ENCODE data around the gene SHKBP1.
A peak's percentile ranks its signal among the peaks of the same experiment; 100 is the strongest.
"Not testable (repeated sequence)": the region's sequence is repeated elsewhere in the genome, so short reads cannot be mapped to it uniquely, and the experiment has no call there.

Gene SHKBP1

DNA sequence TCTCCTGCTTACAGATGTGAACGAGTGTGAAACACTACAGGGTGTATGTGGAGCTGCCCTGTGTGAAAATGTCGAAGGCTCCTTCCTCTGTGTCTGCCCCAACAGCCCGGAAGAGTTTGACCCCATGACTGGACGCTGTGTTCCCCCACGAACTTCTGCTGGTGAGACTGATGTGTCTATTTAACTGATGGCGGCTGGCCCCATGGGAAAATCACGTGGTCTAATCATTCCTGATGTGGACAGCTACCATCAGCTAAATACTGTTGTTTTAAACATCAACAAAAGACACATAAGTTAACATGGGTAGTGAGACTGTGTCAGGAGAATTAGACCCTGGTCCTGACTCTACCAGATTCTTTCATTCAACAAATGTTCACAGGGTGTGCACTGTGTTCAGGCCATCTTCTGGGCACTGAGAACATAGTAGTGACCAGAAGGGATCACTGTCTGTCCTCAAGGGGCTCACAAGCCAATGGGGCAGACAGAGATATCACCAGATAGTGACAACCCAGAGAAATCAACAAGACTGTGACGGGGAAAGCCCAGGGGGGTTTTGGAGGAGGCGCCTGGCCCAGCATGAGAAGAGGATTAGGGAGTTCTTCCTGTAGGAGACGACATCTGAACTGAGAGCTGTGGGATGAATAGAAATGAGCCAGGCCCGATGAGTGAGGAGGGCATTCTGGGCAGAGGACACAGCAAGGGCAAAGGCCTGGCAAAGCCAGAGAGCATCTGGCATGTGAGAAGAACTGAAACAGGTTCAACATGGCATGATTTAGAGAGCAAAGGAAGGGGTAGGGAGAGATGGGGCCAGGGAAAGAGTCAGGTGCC is 42.9 kb downstream of the SHKBP1 start:
- DNase-seq = no peak

DNA sequence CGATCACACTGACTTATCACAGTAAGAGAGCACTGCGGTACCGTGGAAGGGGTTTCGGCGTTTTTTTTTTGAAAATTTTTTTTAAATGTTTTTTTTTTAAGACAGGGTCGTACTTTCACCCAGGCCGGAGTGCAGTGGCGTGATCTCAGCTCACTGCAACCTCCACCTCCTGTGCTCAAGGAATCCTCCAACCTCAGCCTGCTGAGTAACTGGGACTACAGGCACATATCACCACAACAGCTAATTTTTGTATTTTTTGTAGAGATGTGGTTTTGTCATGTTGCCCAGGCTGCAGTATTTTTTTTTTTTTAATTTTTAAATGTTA is 43.5 kb downstream of the SHKBP1 start:
- DNase-seq = no peak

DNA sequence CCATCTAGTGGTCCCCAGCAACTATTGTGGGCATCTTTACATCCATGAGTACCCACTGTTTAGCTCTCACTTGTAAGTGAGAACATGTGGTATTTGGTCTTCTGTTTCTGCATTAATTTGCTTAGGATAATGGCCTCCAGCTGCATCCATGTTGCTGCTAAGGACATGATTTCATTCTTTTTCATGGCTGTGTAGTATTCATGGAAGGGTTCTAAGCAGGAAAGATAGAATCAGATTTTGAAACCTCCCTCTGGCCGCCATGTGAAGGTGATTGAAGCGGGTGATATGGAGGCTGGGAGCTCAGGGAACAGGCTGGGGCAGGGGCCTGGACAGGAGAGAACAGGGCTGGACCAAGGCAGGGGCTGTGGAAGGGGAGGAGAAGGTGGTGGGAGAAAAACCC is 44.6 kb downstream of the SHKBP1 start:
- no peak for DNase-seq

DNA sequence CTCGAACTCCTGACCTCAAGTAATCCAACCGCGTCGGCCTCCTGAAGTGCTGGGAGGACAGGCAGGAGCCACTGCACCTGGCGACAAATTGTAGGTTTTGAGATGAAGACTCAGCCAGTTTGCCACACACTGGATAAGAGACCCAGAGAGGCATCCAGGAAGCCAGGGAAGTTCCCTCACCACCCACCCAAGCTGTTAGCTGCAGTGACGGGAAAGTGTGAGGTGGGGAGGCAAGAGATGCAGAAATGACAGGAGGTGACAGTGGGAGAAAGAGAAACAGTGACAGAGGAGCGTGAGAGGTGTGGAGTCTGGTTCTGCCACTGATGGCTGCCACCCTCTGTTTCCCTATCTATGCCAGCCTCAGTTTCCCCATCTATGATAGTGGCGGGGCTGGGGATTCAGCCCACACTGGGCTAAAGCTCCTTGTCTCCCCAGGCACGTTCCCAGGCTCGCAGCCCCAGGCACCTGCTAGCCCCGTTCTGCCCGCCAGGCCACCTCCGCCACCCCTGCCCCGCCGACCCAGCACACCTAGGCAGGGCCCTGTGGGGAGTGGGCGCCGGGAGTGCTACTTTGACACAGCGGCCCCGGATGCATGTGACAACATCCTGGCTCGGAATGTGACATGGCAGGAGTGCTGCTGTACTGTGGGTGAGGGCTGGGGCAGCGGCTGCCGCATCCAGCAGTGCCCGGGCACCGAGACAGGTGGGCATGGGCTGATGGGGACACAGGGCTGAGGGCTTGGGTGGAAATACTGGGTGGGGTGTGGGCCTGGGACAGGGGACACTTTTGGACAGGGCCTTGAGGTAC is 45.5 kb downstream of the SHKBP1 start:
- DNase-seq = no peak

DNA sequence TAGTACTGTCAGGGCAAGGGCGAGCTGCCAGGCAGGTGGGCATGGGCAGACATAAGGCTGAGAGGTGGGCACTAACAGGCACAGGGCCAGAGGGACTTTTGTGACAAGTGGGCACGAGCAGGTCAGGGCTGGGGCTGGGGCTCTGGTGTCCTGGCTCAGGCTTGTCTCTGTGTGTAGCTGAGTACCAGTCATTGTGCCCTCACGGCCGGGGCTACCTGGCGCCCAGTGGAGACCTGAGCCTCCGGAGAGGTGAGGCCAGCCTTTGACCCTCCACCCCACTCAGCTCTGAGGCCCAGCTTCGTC is 46.1 kb downstream of the SHKBP1 start:
- DNase-seq = no peak

GRCh38 chr19:40623403-40624251 is 47.0 kb downstream of the SHKBP1 start:
- DNase-seq = no peak

DNA sequence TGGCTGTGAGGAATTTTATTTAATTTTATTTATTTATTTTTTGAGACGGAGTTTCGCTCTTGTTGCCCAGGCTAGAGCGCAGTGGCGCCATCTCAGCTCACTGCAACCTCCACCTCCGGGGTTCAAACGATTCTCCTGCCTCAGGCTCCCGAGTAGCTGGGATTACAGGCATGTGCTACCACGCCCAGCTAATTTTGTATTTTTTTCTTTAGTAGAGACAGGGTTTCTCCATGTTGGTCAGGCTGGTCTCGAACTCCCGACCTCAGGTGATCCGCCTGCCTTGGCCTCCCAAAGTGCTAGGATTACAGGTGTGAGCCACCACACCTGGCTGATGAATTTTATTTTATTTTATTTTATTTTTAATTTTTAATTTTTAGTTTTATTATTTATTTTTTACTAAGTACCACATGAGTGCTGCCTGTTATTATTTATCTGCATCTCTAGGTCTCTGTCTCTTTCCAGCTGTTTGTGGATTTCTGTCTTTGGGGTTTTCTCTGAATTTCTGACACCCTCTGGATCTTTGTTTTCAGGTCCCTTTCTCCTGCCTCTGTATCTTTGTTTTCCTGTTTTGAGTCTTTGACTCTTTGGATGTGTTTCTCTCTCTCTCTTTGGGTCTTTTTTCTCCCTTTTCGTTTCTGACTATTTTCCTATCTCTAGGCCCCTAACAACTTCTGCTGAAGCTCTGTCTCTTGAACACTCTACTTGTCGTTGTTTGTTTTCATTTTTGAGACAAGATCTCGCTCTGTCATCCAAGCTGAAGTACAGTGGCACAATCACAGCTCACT is 47.9 kb downstream of the SHKBP1 start:
- not testable (repeated sequence) for DNase-seq

- DNase-seq = no peak
Measured at GRCh38 chr19:40625406-40626120, 48.9 kb downstream of the SHKBP1 start.

GRCh38 chr19:40626918-40627317 is 50.2 kb downstream of the SHKBP1 start:
- DNase-seq = no peak

DNA sequence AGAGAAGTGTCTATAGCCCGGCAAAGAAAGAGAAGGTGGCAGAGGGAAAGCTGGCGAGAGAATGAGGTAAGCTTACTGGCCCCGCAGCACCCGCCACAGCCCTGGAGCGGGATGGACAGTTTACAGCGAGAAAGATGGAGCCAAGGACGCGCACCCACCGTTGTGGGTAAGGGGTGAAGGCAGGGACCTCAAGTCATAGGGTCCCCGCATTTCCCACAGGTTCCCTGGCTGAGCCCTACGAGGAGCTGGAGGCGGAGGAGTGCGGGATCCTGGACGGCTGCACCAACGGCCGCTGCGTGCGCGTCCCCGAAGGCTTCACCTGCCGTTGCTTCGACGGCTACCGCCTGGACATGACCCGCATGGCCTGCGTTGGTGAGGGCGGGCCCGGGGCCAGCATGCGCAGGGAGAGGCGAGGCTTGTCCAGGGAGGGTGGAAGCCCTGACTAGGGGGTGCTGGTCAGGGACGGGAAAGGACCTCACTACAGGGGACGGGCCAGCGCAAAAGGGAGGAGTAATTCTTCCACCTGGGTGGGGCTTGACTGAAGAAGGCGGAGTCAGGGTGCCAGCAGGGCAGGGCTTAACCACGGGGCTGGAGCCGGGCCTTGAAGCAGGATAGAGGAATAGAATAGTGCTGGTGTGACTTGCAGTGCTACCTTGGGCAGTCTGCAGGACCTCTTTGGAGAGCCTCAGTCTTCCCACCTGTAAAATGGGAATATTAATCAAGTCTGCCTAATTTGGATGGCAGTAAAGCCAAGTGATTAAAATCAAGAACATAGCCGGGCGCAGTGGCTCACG is 51.0 kb downstream of the SHKBP1 start:
- peak; percentile 23 for DNase-seq

DNA sequence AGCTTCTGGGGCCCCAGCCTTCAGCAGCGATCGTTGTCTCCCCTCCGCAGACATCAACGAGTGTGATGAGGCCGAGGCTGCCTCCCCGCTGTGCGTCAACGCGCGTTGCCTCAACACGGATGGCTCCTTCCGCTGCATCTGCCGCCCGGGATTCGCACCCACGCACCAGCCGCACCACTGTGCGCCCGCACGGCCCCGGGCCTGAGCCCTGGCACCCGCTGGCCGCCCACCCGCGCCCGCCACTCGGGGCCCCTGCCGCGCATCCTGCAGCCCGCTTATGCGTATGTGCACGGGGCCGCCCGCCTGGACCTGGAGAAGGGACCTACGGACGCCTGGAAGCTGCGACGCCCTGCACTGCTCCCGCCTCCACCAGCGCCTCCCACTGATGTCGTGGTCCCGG is 52.7 kb downstream of the SHKBP1 start:
- no peak for DNase-seq

GRCh38 chr19:40630571-40631160 is 54.0 kb downstream of the SHKBP1 start:
- no peak for DNase-seq

GRCh38 chr19:40632311-40633036 is 55.8 kb downstream of the SHKBP1 start:
- DNase-seq = no peak

GRCh38 chr19:40633207-40633606 is 56.5 kb downstream of the SHKBP1 start:
- no peak for DNase-seq

GRCh38 chr19:40638327-40638726 is 61.7 kb downstream of the SHKBP1 start:
- DNase-seq = no peak

DNA sequence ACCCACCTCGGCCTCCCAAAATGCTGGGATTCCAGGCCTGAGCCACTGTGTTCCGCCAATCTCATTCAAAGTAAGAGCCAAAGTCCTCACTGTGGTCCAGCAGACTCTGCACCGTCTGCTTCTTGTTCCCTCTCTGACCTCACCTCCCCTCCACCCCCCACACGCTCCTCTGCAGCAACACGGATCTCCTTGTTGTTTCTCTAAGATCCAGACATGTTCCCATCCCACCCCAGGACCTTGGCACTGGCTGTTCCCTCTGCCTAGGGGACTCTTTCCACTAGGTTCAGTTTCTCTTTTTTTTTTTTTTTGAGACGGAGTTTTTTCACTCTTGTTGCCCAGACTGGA is 62.9 kb downstream of the SHKBP1 start:
- no peak for DNase-seq

DNA sequence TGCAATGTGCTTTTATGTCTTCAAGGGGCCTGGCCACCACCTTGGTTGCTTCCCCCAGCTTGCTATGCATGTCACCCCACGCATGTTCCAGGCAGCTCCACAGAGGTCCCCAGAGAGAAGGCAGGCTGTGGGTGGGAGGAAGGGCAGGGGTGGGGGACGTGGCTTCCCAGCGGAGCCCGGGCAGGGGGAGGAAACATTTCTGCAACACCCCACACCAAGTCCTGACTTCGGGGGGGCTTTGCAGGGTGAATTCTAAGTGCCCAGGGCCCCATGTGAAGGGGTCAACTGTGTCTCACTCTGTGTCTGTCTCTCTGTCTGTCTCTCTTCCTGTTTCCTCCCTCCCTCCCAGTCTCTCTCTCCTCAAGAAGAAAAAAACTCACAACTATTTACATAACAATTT is 64.1 kb downstream of the SHKBP1 start:
- no peak for DNase-seq

Measured in activated T-cell treated with anti-CD3 and anti-CD28 coated beads, Interleukin-2, amount 50 U/mL, for 1 hour (primary cell).